ENCODE results near the gene ALKAL2. TPM values are rescaled to one million over a fixed set of nuclear protein-coding genes. Genes with fewer than 3 reads are reported as not detected.

ALKAL2 gene
- polyA plus RNA-seq, 3 donors, result 11.0 to 28.8 (median 16.4) TPM

- H3K27ac ChIP-seq (ENCODE audit: low read depth, low read length), result no peak overlapping the region
- WGBS, 3 donors, result 69 to 89% (median 87%) methylated on average over 4 of the region's 4 CpGs
Measured at GRCh38 chr2:279366-279765, 8.5 kb downstream of the ALKAL2 start.

DNA sequence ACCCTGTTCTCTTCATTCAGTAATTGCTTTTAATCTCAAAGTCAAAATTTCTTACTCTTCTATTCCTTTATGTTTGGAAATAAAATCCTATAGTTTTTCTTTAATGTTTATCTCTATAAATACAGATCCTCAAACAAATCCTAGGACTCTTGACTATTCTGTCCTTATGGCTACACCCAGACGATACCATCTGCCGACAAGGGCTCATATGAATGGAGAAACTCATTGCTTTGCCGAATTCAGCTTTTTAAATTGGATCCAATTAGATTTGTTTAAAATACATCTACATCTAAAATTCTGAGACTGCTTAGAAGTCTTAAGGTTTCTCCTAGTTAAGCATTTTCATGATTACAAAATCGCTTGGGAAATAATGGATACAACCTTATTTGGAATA lies 9.0 kb downstream of the ALKAL2 start:
- H3K27ac ChIP-seq (ENCODE audit: low read depth, low read length), result no peak overlapping the region
- WGBS, 3 donors, result 90 to 92% (median 91%) methylated on average over 4 of the region's 4 CpGs

DNA sequence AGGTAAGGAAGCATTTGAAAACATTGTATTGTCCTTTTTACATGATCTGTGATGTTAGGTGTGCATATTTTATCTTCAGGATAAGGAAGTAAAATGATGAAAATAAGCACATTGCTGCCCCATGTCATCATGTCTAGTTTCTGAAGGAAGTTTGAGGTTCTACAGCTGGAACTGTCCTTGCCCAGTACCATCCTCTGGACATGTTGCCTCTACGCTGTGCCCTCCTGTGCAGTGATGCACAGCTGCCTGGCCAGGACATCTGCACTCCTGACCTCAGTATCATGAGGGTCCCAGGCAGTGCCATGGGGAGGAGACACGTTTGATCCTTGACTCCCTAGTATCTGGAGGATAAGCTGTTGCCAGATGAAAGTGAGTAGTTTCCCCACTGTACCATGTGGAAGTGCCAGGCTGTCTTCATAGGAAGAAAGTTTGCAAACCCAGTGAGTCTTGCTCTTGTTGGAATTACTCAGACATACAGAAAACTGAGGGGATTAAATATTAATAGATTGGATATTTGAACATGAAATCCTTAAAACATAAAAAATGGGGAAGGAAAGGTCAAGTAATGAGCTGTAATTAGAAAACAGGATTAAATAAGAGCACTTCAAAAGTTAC lies 9.5 kb downstream of the ALKAL2 start:
- WGBS, 3 donors, result 74 to 88% (median 76%) methylated on average over 2 of the region's 2 CpGs
- no peak overlapping the region for H3K27ac ChIP-seq (ENCODE audit: low read depth, low read length)

GRCh38 chr2:275466-275865 lies 12.4 kb downstream of the ALKAL2 start:
- WGBS, 3 donors, result 68 to 83% (median 79%) methylated on average over 6 of the region's 6 CpGs

GRCh38 chr2:274503-274902 lies 13.4 kb downstream of the ALKAL2 start:
- WGBS, 3 donors, result 88 to 98% (median 96%) methylated on average over 3 of the region's 3 CpGs
- H3K27ac ChIP-seq (ENCODE audit: low read depth, low read length), result no peak overlapping the region

More at GRCh38 chr2:275466-275865, 12.4 kb downstream of the ALKAL2 start:
- H3K27ac ChIP-seq (ENCODE audit: low read depth, low read length), result no peak overlapping the region

- H3K27ac ChIP-seq (ENCODE audit: low read depth, low read length), result no peak overlapping the region
- 40 to 73% (median 63%) methylated on average over 6 of the region's 6 CpGs for WGBS, 3 donors
Measured at GRCh38 chr2:273333-273732, 14.6 kb downstream of the ALKAL2 start.

- 81 to 94% (median 88%) methylated on average over 12 of the region's 12 CpGs for WGBS, 3 donors
- no peak overlapping the region for H3K27ac ChIP-seq (ENCODE audit: low read depth, low read length)
Measured at GRCh38 chr2:271917-272316, 16.0 kb downstream of the ALKAL2 start.

DNA sequence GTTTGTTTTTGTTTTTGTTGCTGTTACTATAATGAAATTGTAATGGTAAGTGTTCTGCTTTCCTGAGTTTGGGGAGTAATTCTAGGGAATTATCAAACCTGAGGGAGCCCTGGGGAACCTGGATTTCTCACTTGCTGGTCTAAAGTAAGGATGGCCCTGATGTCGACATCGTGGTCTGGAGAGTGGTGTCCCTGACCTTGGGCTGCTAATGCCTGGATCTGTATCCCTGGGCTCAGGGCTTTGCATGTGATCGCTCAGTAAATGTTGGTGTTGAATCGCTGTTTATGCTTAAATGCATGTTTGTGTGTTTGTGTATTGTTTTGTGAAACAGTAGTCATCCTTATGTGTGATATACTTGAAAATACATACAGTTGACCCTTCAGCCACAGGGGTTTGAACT lies 17.0 kb downstream of the ALKAL2 start:
- 72 to 98% (median 98%) methylated on average over 4 of the region's 4 CpGs for WGBS, 3 donors
- no peak overlapping the region for H3K27ac ChIP-seq (ENCODE audit: low read depth, low read length)

DNA sequence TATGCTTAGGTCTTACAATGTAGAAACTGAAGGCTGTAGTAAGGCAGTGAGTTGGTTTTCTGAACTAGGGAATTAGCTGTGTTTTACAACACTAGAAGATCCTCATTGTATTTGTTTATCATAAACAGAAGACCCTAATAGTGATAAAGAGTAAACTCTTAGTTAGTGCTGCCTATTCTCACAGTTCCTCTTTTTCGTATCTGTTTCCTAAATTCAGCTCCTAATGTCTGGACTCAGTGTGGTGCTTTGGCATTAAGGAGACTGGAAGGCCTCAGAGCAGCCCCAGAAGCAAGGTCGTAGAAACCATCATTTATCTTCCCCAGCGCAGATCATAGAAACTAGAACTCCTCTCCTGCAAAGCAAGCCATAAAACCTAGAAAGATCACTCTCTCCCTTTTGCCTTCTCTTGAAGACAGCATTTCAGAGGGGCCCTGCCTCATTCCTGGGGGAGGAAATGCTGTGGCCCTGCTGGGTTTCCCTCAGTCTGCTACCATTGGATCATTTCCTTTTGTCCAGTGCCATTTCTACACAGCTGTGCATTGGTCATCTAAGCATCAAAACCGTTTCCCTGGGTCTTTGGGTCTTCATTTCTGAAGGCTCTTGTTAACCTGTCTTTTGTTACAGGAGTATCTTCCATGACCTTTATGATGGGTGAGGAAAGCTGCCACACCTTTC lies 18.4 kb downstream of the ALKAL2 start:
- WGBS, 3 donors, result 58 to 66% (median 65%) methylated on average over 4 of the region's 4 CpGs
- H3K27ac ChIP-seq (ENCODE audit: low read depth, low read length), result no peak overlapping the region

DNA sequence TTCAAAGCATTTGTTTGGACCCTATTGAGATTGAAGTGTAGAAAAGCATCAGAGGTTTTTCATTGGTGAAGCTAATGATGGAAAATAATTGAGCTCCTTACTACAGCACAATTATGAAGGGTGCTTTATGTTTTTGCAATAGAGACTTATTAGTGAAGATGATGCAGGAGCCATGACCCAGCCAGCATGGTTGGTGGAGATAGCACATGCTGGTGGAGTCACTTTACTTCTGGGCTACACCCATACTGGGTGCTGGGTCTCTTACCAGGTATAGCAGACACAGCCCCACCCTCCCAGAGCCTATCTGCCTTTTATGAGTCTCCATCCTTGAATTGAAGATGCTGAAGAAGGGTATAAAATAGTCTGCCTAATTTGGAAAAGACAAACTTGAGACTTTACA lies 19.6 kb downstream of the ALKAL2 start:
- H3K27ac ChIP-seq (ENCODE audit: low read depth, low read length), result no peak overlapping the region

DNA sequence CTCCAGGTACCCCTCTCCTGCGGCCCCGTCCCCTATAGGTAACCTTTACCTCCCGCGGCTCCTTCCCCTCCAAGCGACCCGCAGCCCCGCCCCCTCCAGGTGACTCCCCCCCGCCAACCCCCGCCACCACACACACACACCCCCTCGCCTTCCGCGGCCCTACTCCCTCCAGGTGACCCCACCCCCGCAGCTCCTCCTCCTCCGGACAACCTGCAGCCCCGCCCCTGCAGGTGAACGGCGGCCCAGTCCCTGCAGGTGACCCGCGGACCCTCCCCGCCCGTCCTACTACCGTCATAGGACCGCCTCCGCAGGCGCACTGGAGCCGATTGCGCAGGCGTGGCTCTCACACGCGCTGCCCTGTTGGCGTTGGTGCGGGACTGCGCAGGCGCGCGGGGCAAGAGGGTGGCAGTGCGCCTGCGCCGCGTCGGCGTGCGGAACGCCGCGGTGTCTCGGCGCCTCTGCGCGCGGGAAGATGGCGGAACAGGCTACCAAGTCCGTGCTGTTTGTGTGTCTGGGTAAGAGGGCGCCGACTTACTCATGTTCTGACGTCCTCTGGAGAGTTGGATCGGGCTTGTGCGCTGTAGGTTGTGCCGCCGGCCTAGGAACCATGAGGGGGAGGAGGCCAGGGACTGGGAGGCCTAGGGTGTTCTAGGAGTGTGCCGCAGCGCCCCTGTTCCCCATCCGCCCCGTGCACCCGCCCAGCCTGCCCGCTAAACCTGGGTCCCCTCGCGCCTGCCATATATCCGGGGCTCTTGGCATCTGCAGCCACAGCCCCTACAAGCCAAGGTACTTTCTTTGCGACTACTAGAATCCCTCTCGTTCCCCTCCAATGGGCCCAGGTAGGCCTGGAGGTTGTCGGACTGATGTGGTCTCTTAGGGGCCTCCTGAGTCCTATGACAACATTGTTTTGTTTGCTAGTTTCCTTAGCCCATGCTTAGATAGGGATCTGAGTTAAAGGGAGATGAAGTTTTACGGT lies 23.1 kb downstream of the ALKAL2 start, which contains the start of gene ACP1:
Gene ACP1 (plus strand): TSS at position 455 of the 976 bp plus-strand sequence. CDS start 18 bp downstream, at position 473.
- 0 to 1% (median 1%) methylated on average over 58 to 73 of the region's 73 CpGs for WGBS, 3 donors
- no peak within 1 kb of the TSS for H3K27ac ChIP-seq (ENCODE audit: low read depth, low read length)

- no peak within 1 kb of the TSS for H3K27ac ChIP-seq (ENCODE audit: low read depth, low read length)
- WGBS, 3 donors, result 1 to 2% (median 1%) methylated on average over 60 to 77 of the region's 77 CpGs
Measured at GRCh38 chr2:263774-264492, 24.0 kb downstream of the ALKAL2 start, which contains the start of gene SH3YL1. Gene SH3YL1, minus strand, starts transcription at chr2:264032. Its CDS starts 48 bp downstream, at chr2:263984.

DNA sequence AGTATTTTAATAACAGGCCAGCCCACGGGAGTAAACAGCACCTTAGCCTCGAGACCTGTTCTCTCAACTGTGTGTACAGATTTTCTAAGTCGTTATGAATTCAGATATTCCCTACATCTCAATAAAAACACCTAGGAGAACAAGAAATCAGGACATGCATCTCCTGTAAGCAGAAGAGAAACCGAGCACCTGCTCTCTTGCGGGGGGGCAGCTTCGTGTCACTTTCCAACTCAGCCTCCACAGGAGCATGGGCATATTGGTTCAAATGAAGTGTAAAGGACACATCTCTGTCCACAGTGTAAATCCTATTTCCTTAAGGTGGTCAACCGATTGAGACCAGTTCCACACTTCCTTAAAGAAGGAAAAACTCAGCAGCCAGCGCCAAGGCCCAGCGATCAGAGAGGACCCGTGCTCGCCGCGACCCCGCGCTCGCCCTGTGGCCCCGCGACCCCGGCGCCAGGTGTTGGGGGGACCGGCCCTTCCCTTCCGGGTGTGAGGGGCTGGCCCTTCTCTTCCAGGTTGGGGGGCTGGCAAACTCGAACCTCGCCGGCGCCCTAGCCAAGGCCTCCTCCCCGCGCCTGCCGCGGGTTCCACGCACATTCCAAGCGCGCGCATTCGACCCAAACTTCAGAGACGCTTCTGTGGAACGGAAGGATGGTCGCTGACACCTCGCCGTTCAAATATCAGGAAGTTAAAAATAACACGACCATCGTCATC lies 24.7 kb downstream of the ALKAL2 start:
- 8 to 52% (median 41%) methylated on average over 42 of the region's 42 CpGs for WGBS, 3 donors

DNA sequence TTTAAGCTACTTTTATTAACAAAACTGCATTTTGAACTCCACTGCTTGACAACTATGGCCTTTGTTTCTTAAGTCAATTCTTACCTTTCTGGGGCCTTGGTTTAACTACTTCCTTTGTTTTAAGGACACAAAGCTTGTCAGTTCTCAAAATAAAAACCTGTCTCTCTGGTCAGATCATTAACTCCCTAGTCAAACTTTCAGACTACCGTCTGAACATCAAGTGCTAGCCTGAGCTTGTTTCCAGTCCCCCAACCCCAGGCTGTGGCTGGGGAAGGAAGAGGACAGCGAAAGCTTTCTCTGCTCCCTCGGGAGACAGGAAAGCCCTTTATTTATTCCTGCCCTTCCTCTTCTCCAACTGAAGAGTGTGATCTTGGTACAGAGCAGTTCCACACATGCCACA lies 25.8 kb downstream of the ALKAL2 start:
- no peak overlapping the region for H3K27ac ChIP-seq (ENCODE audit: low read depth, low read length)
- WGBS, 3 donors, result 35 to 72% (median 66%) methylated on average over 3 of the region's 3 CpGs

More for the DNA sequence above, 24.7 kb downstream of the ALKAL2 start:
- no peak overlapping the region for H3K27ac ChIP-seq (ENCODE audit: low read depth, low read length)

DNA sequence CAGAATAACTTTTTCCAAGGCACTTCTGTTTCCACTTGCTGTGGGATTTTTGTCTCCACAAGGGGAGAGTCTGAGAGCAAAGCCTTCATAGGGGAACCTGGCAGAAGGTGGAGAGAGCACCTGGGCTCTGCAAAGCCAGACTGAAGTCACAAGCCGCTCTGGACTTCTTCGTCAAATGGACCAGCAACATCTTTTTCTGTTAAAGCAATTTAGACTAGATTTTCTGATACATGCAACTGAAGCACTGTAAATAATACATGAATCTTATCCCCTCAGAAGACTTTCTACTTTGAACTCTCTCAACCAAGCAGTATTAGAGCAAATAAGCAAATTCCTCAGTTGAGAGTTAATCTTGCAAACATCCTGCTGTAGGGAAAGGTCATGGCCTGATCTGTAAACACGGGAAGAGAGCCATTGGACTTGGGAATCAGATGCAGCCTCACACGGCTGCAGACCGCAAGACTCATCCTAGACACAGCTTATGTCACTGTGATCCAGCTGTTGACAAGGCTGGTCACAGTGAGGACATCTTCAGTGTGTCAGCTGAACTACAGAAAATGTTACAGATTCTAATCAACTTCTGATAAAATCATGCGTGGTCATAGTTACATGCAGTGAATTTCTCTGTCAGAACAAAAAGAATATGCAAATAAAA lies 27.3 kb downstream of the ALKAL2 start:
- no peak overlapping the region for H3K27ac ChIP-seq (ENCODE audit: low read depth, low read length)

DNA sequence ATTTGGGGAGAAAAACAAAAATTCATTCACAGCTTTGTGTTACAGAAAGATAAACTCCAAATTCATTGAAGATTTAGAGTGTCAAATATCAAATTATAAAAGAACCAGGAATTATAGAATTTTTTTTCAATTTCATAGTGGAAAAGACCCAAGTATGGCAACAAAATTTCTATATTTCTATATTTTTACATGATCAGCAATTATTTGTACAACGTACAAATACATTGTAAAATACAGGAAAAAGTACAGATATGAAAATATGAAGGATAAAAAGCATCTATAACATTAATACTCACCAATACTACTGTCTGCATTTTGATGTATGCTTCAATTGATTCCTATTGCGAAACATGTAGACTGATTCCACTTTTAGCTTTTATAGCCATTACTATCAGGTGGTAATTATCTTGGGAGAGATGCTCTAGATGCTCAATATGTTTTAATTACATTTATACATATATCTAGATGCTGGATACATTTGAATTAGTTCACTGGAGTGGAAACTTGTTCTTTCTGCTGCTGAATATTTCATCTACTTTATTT lies 28.0 kb downstream of the ALKAL2 start:
- 97 to 100% (median 98%) methylated on average over 2 of the region's 2 CpGs for WGBS, 3 donors

More for the DNA sequence above, 27.3 kb downstream of the ALKAL2 start:
- WGBS, 3 donors, result 35 to 87% (median 65%) methylated on average over 6 of the region's 6 CpGs

DNA sequence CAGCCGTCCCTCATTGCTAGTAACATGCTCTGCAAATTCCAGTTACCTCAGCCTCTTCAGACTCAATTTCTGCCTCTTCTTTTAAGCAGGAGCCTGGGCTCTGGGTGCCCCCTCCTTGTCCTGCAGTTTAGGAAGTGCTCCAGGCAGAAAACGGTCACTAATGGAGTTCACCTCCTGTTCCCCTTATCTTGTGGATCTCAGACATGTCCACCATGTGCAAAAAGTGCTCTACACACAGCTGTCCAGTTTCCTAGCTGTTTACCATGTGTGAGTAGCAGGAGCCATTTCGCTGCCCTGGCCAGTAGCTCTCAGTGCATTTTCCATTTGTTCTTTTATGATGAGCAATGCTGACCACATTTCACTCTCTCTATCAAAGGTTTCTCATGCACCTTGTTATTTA lies 29.0 kb downstream of the ALKAL2 start:
- 82 to 94% (median 93%) methylated on average over 3 of the region's 3 CpGs for WGBS, 3 donors
- no peak overlapping the region for H3K27ac ChIP-seq (ENCODE audit: low read depth, low read length)

More for the DNA sequence above, 28.0 kb downstream of the ALKAL2 start:
- no peak overlapping the region for H3K27ac ChIP-seq (ENCODE audit: low read depth, low read length)

Data from adipose tissue (tissue), 3 donors.